ENCODE results near the gene LACRT. TPM values are rescaled to one million over a fixed set of nuclear protein-coding genes. Genes with fewer than 3 reads are reported as not detected.

The LACRT gene, protein sequence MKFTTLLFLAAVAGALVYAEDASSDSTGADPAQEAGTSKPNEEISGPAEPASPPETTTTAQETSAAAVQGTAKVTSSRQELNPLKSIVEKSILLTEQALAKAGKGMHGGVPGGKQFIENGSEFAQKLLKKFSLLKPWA
- total RNA-seq, result not detected in 2 replicates

DNA sequence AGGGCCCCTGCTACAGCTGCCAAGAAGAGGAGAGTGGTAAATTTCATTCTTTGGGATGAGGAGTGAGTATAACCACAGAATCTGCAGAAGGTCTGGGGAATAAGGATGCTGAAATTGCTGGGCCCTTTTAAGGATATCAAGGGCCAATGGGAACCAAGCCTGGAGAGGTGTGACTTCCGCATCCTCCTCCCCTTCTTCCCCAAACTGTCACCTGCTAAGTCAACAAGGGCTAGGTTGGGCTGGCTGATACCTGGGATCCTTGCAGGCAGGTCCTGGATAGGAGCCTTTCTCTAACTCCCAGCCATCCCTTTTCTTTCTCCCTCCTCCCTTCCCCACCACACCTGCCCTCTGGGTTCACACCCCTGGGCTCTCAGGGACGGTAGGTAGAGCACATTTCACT, at the start of gene LACRT:
LACRT (minus strand) TSS at position 101 of the 400 bp plus-strand sequence; CDS start at position 47, 54 bp downstream.

DNA sequence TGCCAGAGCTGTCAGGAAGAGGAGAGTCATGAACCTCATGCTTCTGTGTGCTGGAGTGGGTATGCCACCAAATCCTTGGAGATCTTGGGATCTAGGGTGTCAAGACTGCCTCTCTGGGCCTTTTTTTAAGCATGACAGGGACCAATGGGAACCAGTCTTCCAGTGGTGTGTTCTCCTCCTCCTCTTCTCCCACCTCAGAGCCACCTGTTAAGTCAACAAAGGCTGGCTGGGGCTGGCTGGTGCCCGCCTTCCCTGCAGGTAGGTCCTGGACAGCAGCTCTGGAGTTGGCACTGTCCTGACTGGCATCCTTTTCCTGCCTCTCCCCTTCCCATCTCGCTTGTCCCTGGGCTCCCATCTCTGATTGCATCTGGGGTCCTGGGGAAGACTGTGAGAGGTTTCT, 13.6 kb upstream of the LACRT start, which contains the start of gene DCD:
DCD (minus strand) TSS at position 101 of the 400 bp plus-strand sequence; CDS start at position 39, 62 bp downstream.

DNA sequence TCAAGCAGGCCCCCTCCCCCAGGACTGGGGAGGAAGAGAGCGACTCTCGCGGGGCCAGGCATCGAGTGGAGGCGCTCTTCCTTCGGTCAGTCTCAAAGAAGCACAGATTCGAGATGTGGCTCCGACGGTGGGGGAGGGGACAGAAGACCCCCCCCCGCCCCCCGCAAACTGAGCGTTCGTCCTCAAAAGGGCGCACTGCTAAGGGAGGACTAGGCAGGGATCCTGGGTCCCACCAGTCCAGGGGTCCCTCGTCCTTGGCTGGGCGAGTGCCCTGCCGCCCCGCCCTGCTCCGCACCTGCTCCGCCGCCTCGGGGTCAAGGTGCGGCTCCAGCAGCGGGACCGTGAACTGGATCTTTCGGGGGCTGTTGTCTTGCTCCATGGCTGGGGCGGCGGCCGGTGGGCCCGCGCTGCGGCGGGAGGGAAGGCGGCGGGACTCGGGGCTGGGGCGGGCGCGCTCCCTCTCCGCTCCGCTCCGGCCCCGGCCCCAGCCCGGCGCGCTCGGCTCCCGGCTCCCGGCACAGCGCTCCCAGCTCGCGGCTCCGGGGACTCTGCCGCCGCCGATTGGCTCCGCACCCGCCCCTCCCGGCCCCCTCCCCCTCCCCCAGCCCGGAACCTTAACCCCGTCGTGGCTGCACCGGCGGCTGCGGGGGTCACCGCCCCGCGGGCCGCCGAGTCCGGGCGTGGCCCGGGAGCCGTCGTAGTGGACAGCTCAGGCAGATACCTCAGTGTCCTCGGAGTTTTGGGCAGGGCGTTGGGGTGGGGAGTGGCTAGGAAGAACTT, 46.4 kb downstream of the LACRT start, which contains the start of gene PPP1R1A:
PPP1R1A (minus strand) TSS at position 550 of the 780 bp plus-strand sequence; CDS start at position 379, 171 bp downstream.

Other genes starting within 250 kb of the LACRT start
- 111 and 332 TPM in 2 replicates for gene ITGA5, start 215.6 kb downstream of the LACRT start, total RNA-seq
- gene GTSF1, start 161.3 kb downstream of the LACRT start, total RNA-seq, result not detected in 2 replicates
- not detected in 2 replicates for gene NCKAP1L, start 137.1 kb downstream of the LACRT start, total RNA-seq
- gene PDE1B, start 85.3 kb downstream of the LACRT start, total RNA-seq, result not detected in 2 replicates
- 0.72 TPM in 1 of 2 replicates, not detected in the other for gene PPP1R1A, start 46.2 kb downstream of the LACRT start, total RNA-seq
- not detected in 2 replicates for gene DCD, start 13.5 kb upstream of the LACRT start, total RNA-seq
- not detected in 2 replicates for gene MUCL1, start 219.6 kb upstream of the LACRT start, total RNA-seq